ENCODE measurements around the gene CTBP2.

The CTBP2 gene

DNA sequence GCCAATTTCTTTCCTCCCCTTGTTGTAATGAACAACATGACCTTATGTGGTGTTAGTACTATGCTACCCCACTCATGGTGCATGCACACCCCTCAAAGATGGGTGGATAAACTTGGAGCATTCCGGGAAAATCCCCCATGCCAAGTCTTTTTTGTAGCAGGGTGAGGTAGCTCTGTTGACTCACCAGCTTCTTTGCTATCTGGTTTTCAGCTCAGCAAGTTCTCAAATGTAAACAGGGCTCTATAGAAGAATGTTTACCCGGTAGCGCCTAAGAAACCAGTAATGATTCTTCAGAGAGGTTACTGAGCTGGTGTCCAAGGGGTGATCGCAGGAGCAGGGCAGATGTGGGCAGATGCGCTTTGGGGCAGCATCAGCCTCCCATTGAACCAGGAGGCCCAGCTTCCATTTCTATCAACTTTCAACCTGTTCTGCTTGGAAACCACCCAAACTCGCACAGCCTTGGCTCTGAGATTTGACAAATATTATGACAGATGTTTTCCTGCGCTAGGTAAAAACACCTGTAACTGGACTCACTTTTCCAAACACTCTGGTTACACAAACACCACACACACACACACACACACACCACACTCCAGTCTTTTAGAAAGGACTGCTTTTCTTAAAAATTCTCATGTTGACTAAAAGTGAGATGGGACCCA lies 130.7 kb downstream of the CTBP2 start:
- H3K4me3 ChIP-seq (ENCODE audit: low read length) = no peak overlapping the region
- H3K4me1 ChIP-seq (ENCODE audit: low read length) = no peaks in the 10 kb centered on the region
- H3K27me3 ChIP-seq (replicated peaks; ENCODE audit: insufficient read depth, low read length) = peaks cover 97% of the 10 kb centered on the region
- no peaks in the 10 kb centered on the region for H3F3A ChIP-seq (ENCODE audit: insufficient read depth, low read length)
- H3K9ac ChIP-seq (ENCODE audit: low read length) = no peak overlapping the region
- H3K79me2 ChIP-seq (ENCODE audit: low read length) = no peaks in the 10 kb centered on the region
- H3K9me2 ChIP-seq (replicated peaks; ENCODE audit: insufficient read depth, low read length) = no peaks in the 10 kb centered on the region
- H3K4me2 ChIP-seq (ENCODE audit: low read depth, low read length) = no peak overlapping the region
- no peaks in the 10 kb centered on the region for H4K20me1 ChIP-seq (ENCODE audit: insufficient read depth, low read length)
- no peaks in the 10 kb centered on the region for H3K36me3 ChIP-seq (replicated peaks; ENCODE audit: insufficient read depth, low read length)
- H3K9me3 ChIP-seq (replicated peaks; ENCODE audit: insufficient read depth, low read length) = no peaks in the 10 kb centered on the region
- DNase-seq = no peak
- H2AFZ ChIP-seq (ENCODE audit: low read length) = no peak overlapping the region
- TF ChIP-seq EZH2phosphoT487 (IDR thresholded peaks at IDR 0.05; ENCODE audit: low read length) (no peak), EZH2 (optimal IDR thresholded peaks at IDR 0.05; ENCODE audit: low read depth, low read length) (no peak)
- TF ChIP-seq, protein P1, sequence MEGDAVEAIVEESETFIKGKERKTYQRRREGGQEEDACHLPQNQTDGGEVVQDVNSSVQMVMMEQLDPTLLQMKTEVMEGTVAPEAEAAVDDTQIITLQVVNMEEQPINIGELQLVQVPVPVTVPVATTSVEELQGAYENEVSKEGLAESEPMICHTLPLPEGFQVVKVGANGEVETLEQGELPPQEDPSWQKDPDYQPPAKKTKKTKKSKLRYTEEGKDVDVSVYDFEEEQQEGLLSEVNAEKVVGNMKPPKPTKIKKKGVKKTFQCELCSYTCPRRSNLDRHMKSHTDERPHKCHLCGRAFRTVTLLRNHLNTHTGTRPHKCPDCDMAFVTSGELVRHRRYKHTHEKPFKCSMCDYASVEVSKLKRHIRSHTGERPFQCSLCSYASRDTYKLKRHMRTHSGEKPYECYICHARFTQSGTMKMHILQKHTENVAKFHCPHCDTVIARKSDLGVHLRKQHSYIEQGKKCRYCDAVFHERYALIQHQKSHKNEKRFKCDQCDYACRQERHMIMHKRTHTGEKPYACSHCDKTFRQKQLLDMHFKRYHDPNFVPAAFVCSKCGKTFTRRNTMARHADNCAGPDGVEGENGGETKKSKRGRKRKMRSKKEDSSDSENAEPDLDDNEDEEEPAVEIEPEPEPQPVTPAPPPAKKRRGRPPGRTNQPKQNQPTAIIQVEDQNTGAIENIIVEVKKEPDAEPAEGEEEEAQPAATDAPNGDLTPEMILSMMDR (IDR thresholded peaks at IDR 0.05; ENCODE audit: low read length) = no peak
- H3K27ac ChIP-seq (ENCODE audit: low read length) = no peak overlapping the region

DNA sequence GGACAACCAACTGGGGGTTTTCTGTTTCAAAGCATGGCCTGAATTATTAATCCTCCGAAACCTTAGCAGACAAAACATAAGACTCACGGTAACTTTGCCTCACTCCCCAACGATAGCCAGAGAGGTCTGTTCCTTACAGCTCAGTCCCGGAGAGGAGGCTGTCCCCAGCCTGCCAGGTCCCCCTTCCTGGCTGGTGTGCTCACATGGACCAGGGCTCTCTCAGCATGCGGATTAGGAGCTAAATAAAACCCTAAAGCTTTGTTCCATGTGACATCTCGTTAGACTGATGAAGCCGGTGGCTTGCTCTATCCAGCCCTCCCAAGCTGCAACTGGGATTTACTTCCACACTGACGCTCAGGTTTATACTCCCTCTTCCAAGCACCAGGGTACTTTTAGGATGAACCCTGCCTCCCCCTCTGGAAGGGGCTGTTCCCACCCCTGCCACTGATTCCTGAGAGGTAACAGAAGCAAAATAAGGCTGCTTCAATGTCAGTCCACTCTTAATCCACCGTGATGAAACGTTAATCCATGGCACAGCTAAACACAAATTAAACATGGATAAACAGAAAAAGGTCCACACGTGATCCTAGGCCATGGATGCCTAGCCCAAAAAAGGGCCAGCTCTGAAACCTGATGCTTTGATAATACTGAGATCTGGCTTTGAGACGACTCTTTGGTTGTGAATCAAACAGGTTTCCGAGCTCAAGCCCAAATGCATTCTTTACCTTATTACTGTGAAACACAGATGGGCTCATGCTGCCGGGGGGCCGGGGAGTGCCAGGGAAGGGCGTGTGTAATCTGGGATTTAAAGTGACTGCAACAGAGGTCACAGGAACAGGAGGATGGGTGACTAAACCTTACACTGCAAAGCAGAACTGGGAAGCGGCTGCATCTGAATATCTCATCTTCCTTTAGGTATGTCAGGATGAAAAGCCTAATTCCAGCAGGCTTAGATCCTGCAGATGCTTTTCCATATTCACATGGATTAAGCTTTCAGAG lies 132.2 kb downstream of the CTBP2 start:
- H3K27me3 ChIP-seq (replicated peaks; ENCODE audit: insufficient read depth, low read length) = peaks cover 97% of the 10 kb centered on the region
- no peaks in the 10 kb centered on the region for H3K4me1 ChIP-seq (ENCODE audit: low read length)
- no peaks in the 10 kb centered on the region for H4K20me1 ChIP-seq (ENCODE audit: insufficient read depth, low read length)
- no peaks in the 10 kb centered on the region for H3K9me2 ChIP-seq (replicated peaks; ENCODE audit: insufficient read depth, low read length)
- TF ChIP-seq EZH2phosphoT487 (IDR thresholded peaks at IDR 0.05; ENCODE audit: low read length) = no peak
- TF ChIP-seq, protein P1 (IDR thresholded peaks at IDR 0.05; ENCODE audit: low read length) = no peak
- TF ChIP-seq EZH2 (optimal IDR thresholded peaks at IDR 0.05; ENCODE audit: low read depth, low read length) = no peak
- no peak overlapping the region for H3K4me3 ChIP-seq (ENCODE audit: low read length)
- H3K79me2 ChIP-seq (ENCODE audit: low read length) = no peaks in the 10 kb centered on the region
- no peaks in the 10 kb centered on the region for H3K36me3 ChIP-seq (replicated peaks; ENCODE audit: insufficient read depth, low read length)
- H3K4me2 ChIP-seq (ENCODE audit: low read depth, low read length) = no peak overlapping the region
- H3K27ac ChIP-seq (ENCODE audit: low read length) = no peak overlapping the region
- H3F3A ChIP-seq (ENCODE audit: insufficient read depth, low read length) = no peaks in the 10 kb centered on the region
- no peak for DNase-seq
- H2AFZ ChIP-seq (ENCODE audit: low read length) = no peak overlapping the region
- no peak overlapping the region for H3K9ac ChIP-seq (ENCODE audit: low read length)
- H3K9me3 ChIP-seq (replicated peaks; ENCODE audit: insufficient read depth, low read length) = no peaks in the 10 kb centered on the region

DNA sequence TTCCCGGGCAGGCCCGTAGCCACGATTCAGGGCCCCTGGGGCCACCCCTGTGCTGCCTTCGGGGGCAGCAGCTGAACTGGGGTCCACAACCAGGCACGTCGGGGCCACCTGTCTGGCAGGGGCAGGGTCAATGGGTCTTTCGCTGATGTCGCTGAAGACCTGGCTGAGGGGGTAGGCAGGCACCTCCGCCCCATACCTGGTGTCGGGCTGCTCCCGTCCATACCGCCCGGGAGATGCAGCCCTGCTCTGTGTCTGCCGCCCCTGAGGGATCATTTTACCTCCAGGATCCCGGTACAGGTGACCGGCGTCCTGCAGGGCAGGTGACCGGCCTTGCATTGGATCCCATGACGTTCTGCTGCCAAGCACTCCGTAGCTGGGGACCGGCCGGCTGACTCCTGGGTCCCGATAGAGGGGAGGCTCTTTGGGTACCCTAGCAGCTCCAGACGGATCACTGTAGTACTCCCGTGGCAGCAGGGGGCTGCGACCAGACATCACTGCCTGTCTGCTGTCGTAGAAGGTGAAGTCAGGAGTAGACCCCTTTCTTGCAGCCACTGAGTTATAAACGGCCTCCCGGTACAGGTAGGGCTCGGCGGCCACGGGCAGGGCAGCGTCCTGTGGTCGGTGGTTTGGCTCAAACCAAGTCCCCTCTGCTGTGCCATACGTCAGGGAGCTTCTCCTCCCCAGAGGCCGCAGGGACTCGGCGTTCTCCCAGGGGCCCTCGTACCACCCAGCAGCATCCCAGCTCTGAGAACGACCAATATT lies 133.2 kb downstream of the CTBP2 start:
- H3F3A ChIP-seq (ENCODE audit: insufficient read depth, low read length) = no peaks in the 10 kb centered on the region
- H3K36me3 ChIP-seq (replicated peaks; ENCODE audit: insufficient read depth, low read length) = no peaks in the 10 kb centered on the region
- no peak overlapping the region for H2AFZ ChIP-seq (ENCODE audit: low read length)
- H3K27ac ChIP-seq (ENCODE audit: low read length) = no peak overlapping the region
- H3K4me3 ChIP-seq (ENCODE audit: low read length) = no peak overlapping the region
- no peaks in the 10 kb centered on the region for H3K4me1 ChIP-seq (ENCODE audit: low read length)
- H3K4me2 ChIP-seq (ENCODE audit: low read depth, low read length) = no peak overlapping the region
- TF ChIP-seq, protein P1 (IDR thresholded peaks at IDR 0.05; ENCODE audit: low read length) = no peak
- TF ChIP-seq EZH2 (optimal IDR thresholded peaks at IDR 0.05; ENCODE audit: low read depth, low read length) = no peak
- no peaks in the 10 kb centered on the region for H3K9me3 ChIP-seq (replicated peaks; ENCODE audit: insufficient read depth, low read length)
- H3K9me2 ChIP-seq (replicated peaks; ENCODE audit: insufficient read depth, low read length) = no peaks in the 10 kb centered on the region
- no peak for DNase-seq
- no peaks in the 10 kb centered on the region for H3K79me2 ChIP-seq (ENCODE audit: low read length)
- peaks cover 97% of the 10 kb centered on the region for H3K27me3 ChIP-seq (replicated peaks; ENCODE audit: insufficient read depth, low read length)
- no peaks in the 10 kb centered on the region for H4K20me1 ChIP-seq (ENCODE audit: insufficient read depth, low read length)
- no peak overlapping the region for H3K9ac ChIP-seq (ENCODE audit: low read length)

Measured in MM.1S (cell line).